A549 treated with AZD9567 at 1 μM for 4 hours (cell line): ENCODE results near the gene ATXN7. TPM values are rescaled to one million over a fixed set of nuclear protein-coding genes. Genes with fewer than 3 reads are reported as not detected.

Experiments used
- total RNA-seq: library from RNA; stranded (reverse); fragments of 200-300 nt; extraction: Qiagen RNA extraction; gene quantifications from 5 replicates; pipeline ENCODE4 v1.2.3, GENCODE V29; 2022; ENCODE audit not compliant: insufficient read depth

ATXN7 gene, protein sequence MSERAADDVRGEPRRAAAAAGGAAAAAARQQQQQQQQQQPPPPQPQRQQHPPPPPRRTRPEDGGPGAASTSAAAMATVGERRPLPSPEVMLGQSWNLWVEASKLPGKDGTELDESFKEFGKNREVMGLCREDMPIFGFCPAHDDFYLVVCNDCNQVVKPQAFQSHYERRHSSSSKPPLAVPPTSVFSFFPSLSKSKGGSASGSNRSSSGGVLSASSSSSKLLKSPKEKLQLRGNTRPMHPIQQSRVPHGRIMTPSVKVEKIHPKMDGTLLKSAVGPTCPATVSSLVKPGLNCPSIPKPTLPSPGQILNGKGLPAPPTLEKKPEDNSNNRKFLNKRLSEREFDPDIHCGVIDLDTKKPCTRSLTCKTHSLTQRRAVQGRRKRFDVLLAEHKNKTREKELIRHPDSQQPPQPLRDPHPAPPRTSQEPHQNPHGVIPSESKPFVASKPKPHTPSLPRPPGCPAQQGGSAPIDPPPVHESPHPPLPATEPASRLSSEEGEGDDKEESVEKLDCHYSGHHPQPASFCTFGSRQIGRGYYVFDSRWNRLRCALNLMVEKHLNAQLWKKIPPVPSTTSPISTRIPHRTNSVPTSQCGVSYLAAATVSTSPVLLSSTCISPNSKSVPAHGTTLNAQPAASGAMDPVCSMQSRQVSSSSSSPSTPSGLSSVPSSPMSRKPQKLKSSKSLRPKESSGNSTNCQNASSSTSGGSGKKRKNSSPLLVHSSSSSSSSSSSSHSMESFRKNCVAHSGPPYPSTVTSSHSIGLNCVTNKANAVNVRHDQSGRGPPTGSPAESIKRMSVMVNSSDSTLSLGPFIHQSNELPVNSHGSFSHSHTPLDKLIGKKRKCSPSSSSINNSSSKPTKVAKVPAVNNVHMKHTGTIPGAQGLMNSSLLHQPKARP
- total RNA-seq = 3.7 to 12.3 TPM (median 4.6 TPM) in 5 replicates

DNA sequence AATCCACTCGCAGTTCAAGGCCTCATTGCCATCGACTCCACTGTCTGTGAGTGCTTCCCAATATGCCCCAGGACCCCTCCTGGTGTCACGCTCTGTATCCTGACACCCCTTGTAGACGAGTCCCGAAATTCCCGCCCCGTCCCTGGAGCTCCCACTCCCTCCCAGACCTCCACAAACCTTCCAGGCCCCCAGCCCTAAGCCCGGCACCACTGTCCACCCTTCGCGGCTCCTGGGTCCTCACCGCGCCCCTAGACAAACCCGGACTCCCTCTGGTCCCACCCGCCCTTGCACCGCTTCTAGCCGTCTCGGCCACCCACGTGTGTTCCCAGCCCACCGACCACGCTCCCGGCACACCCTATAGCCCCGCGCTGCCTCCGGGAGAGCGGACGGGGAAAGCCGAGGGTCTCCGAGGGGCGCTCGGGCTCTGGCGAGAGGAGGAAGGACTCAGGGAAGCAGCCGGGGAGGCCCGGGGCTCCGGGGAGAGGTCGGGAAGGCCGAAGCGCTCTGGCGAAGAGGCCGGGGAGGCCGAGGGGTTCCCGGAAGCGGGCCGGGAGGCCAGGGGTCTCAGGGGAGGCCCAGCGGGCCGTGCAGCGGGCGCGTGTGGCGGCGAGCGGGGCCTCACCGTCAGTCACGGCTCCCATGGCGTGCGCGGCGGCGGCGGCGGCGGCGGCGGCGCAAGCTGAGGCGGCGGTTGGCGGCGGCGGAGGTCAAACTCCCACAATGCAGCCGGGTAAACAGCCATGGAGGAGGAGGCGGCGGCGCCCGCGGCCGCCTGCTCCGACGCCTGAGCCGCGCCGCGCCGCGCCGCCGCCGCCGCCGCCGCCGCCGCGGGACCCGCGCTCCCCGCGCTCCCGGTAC is at the start of gene ATXN7, which contains the start of gene THOC7:
TSS of gene ATXN7 (plus strand) at position 718 of the 858 bp plus-strand sequence. CDS start 48,732 bp downstream, outside the sequence.
TSS of gene THOC7 (minus strand) at position 656 of the 858 bp plus-strand sequence. CDS start at position 641, 15 bp downstream.

DNA sequence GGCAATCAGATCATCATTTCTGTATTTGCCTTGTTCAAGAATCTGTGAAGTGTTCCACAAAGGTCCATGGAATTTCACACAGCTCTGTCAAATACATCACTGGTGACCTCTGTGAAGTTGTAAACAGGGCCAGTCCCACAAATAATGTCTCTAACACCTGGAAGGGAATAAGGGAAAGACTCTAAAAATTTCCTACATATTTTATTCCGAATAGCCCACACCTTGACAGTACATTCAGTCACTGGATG is 44.6 kb upstream of the ATXN7 start, which contains the start of gene C3orf49:
TSS of gene C3orf49 (plus strand) at position 149 of the 248 bp plus-strand sequence. CDS start 173 bp downstream, outside the sequence.

DNA sequence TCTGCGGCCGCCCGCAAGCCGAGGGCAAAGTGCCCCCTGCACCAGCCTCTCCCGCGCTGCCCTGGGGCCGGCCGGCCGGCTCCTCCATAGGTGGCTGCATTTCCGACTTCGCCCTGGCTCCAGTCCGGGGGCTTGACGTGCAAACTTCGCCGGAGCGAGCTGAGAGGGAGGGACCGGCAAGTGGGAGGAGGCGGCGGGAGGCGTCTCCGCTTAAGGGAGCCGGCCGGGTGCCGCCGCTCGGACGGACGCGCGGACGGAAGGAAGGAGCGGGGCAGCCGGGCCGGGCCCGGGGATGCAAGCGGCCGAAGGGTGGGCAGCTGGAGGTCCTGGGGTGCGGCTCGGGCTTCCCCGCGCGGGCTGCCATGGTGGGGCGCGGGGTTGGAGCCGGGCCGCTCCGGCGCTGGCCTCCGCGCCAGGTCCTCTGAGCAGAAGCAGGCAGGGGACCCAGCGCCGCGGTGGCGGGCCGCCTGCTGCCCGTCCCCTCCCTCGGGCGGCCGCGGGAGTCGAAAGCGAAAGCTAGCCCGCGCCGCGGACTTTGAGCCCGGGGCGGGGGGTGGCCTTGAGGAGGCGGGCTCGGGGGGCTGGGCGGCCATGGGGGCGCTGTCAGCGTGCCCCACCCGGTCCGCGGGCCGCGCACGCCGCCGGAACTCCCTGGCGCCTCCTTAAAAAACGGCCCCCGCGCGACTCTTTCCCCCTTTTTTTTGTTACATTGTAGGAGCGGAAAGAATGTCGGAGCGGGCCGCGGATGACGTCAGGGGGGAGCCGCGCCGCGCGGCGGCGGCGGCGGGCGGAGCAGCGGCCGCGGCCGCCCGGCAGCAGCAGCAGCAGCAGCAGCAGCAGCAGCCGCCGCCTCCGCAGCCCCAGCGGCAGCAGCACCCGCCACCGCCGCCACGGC is 48.5 kb downstream of the ATXN7 start, which contains the start of gene SCAANT1:
TSS of gene SCAANT1 (minus strand) at position 511 of the 895 bp plus-strand sequence.

DNA sequence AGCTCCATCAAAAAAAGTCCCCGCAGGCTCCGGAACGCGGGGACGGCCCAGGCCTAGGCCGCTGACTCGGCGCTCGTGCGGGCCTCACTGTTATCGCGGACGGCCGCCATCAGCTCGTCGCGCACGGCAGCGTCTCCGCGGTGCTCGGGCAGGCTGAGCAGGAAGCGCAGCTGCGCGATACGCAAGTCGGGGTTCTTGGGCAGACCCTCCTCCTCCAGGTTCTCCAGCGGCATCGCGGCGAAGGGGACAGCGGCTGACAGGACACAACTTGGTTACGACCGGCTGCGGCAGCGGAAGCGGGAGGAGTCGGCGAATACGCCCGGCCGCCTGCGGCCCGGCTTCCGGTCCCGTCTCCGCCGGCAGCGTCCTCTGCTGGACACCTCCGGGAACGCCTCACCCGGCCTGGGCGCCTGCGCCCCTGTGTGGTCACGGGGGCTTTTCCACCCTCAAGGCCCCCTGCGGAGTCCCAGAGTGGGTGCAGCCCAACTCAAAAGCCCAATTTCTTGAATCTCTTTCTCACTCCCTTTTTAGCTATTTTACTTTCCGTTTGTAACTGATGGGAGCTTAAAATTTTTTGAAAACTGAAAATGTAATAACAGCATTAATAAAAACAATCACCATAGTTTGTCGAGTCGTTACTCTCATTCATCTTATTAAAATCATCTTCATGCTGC is 159.7 kb downstream of the ATXN7 start, which contains the start of gene PSMD6:
TSS of gene PSMD6 (minus strand) at position 308 of the 674 bp plus-strand sequence. CDS start at position 233, 75 bp downstream.

Other genes starting within 250 kb of the ATXN7 start
- gene SNTN, start 211.2 kb upstream of the ATXN7 start, total RNA-seq = not detected in 5 replicates
- gene C3orf49, start 44.6 kb upstream of the ATXN7 start, total RNA-seq = not detected in 5 replicates
- 54.5 to 60.8 TPM (median 58.9 TPM) in 5 replicates for gene THOC7, start 62 bp upstream of the ATXN7 start, total RNA-seq
- gene SCAANT1, start 48.5 kb downstream of the ATXN7 start, total RNA-seq = not detected in 5 replicates
- gene PSMD6, start 159.6 kb downstream of the ATXN7 start, total RNA-seq = 71.3 to 76.9 TPM (median 74.5 TPM) in 5 replicates